ENCODE data around the gene POC1B.
A peak's percentile ranks its signal among the peaks of the same experiment; 100 is the strongest.

DNA sequence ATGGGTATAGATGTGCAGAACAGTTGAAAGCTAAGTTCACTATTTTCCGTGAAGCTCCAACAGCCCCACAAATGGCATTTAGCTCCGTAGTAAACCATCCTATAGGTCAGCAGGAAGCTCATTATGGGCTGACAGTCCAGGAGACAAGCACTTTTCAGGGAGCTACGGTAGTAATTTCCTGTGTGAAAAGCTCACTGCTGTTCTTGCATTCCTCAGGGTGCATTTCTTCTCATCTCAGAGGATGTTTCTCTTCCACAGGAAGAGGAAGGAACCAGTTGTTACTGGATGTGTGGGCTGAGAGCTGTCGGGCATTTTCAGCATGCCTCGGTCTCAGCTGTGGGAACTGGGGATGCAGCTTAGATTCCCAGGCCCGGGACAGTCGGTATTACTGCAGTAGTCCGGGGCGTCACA, 74.0 kb downstream of the POC1B start:
- TF ChIP-seq, protein P1, sequence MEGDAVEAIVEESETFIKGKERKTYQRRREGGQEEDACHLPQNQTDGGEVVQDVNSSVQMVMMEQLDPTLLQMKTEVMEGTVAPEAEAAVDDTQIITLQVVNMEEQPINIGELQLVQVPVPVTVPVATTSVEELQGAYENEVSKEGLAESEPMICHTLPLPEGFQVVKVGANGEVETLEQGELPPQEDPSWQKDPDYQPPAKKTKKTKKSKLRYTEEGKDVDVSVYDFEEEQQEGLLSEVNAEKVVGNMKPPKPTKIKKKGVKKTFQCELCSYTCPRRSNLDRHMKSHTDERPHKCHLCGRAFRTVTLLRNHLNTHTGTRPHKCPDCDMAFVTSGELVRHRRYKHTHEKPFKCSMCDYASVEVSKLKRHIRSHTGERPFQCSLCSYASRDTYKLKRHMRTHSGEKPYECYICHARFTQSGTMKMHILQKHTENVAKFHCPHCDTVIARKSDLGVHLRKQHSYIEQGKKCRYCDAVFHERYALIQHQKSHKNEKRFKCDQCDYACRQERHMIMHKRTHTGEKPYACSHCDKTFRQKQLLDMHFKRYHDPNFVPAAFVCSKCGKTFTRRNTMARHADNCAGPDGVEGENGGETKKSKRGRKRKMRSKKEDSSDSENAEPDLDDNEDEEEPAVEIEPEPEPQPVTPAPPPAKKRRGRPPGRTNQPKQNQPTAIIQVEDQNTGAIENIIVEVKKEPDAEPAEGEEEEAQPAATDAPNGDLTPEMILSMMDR (IDR thresholded peaks at IDR 0.05) = no peak
- peak in 1 of 2 donors; percentile 56 for TF ChIP-seq EP300 (IDR thresholded peaks at IDR 0.05)
